Measurements from ENCODE around the gene ISLR.

ISLR gene

GRCh38 chr15:74192751-74193150 is 19.2 kb downstream of the ISLR start:
- DNase-seq, result no peak

- no peak for DNase-seq
These were observed 19.8 kb downstream of the ISLR start for GRCh38 chr15:74193299-74193718.

DNA sequence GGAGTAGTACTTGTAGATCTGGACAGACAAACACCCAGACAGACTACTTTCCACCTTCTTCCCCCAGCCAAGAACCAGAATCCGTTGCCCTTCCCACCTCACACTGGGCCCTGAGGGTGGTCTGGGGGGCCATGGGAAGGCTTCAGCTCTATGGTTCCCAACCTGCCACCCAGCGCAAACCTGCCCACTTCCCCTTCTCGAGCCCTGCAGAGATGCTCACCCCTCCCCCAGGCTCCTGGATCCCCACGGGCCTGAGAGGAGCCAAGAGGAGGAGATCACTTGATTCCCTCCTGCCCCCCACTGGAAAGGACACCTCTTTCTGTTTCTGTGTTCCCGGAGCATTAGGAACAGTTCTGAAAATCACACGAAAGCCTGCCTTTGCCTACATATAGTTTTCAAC is 20.4 kb downstream of the ISLR start:
- no peak for DNase-seq

- DNase-seq, result no peak
These were observed 21.4 kb downstream of the ISLR start for GRCh38 chr15:74194572-74195559.

- DNase-seq, result peak in 3 of 58 donors; percentile 6 to 18 (median 12)
These were observed 22.7 kb downstream of the ISLR start for GRCh38 chr15:74196175-74196574.

- no peak for DNase-seq
These were observed 23.9 kb downstream of the ISLR start for GRCh38 chr15:74197176-74197965.

DNA sequence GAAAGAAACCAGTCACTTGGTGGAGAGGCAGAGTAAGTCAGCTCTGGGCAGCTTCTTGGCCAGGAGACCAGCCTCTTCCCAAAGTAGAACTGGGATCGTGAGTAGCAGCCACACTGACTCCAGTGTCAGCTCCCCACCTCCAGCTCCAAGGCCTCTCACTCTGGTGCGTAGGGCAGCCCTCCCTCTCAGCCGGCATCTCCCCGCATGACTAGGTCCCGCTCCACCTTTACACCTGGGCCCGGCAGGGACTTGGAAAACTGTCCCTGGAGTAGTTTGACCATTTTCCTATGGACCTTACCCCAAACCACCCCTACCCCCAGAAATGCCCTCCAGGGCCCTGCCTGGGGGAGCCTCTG is 25.8 kb downstream of the ISLR start:
- no peak for DNase-seq

DNA sequence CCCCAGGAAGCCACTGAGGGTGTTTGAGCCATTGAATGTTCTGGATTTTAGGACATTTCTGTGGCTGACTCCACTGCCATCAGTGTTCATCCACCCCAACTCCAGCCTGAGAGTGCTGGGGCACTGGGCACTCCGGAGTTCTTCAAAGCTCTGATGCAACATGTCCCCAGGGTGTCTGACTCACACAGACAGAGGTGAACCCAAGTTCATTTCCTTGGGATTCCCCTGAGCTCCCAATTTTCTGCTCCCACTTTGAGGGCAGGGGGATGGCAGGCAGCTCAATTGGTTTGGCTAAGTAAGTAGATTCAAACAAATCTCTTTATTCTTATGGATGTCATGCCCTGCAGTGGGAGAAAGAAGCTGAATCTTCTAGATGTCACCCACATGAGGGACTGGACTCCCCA is 26.9 kb downstream of the ISLR start:
- no peak for DNase-seq

DNA sequence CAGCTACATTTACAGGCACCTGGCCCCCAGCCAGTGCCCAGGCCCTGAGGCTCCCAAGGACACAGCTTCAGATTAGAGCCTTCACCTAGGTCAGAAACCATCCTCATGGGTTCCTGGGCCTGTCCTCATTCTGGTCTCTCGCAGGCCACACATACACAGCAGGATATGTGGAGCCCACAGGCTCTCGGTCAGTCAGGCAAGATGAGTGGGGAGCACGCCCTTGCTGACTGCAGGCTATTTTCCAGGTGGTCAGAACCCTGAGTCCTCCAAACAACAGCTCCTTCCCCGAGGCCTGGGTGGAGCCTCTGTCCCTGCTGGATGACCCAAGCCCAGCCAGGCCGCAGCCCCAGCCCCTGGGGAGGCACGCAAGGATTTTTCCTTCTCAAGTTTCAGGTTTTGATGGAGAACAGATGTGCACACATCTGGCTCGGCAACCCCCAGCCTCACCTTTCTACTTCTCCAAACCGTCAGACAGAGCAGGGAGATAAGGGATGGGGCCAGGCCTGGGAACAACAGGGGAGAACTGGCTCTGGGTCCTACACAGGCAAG is 27.4 kb downstream of the ISLR start:
- DNase-seq, result no peak

DNA sequence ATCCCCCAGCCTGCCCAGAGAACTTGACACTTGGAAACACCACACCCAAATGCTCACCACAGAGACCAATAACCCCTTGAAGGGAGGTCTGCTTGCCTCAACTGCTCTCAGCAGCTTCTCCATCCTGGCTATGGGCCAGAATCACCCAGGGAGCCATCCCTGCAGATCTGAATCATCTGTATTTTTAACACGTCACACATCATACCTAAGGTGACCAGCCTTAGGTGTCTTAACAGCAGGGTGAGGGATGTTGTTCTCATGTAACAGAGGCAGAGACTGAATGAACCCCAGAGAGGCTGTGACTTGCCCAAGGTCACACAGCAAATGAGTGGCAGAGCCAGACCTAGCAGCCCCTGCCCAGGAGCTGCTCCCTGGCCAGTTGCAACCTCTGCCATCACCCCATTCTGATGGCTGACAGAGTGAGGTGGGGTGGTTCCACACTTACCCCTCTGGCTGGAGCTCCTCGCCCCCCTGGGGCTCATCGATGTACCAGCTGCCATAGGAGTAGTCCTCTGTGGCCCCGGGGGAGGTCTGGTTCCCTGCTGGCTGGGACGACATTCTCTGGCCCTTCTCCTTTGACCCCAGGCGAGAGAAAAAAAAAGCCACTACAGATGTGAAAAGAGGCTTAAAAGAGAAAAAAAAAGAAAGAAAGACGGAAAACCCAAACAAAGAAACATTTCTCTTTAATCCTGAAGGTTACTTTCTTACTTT is 28.4 kb downstream of the ISLR start:
- no peak for DNase-seq

- no peak for DNase-seq
These were observed 29.2 kb downstream of the ISLR start, which contains the start of gene STRA6 for GRCh38 chr15:74202452-74203401. STRA6 (minus strand) TSS chr15:74202787; CDS start chr15:74202267, 520 bp downstream.

DNA sequence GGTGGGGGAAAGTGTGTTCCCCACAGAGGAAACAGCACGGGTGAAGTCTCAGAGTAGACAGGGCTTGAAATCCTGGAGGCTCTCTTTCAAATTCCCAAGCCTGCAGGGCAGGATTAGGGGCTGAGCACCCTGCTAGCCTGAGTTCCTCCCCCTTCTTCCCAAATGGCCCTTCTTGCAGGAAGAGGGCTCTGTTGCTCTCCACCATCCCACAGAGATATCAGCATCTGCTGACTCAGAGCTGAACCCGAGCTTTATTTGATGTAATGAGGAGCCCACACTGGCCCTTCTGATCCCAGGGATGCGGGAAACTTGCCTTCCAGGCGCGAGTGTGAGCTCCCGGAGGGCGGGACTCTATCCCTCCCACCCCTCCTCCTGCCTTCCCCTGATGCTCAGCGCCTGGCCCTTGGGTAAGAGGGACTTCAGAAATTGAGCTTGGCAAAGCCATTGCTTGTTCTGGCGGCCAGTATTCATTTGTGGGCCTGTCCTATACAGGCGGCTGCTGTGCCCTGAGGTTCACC is 30.5 kb downstream of the ISLR start:
- peak in 2 of 58 donors; percentile 9 to 11 for DNase-seq

DNA sequence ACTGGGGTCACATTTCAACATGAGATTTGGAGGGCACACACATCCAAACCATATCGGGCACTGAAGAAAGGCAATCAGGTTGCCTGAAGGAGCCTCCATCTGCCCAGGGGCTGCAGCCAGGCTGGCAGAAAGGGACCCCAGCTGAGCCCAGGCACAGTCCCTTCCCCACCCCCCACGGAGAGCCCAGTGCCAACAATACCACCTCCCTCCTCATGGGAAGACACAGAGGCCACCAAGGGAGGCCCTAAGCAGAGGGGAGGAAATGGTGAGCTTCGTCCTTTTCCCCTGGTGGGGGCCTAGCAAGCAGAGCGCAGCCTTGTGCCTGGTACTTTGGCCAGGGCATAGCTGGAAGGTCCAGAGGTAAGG is 32.1 kb downstream of the ISLR start:
- DNase-seq, result no peak

- peak in 12 of 58 donors; percentile 6 to 30 (median 18) for DNase-seq
These were observed 33.3 kb downstream of the ISLR start for GRCh38 chr15:74206801-74207281.

- DNase-seq, result no peak
These were observed 34.3 kb downstream of the ISLR start for GRCh38 chr15:74207652-74208440.

DNA sequence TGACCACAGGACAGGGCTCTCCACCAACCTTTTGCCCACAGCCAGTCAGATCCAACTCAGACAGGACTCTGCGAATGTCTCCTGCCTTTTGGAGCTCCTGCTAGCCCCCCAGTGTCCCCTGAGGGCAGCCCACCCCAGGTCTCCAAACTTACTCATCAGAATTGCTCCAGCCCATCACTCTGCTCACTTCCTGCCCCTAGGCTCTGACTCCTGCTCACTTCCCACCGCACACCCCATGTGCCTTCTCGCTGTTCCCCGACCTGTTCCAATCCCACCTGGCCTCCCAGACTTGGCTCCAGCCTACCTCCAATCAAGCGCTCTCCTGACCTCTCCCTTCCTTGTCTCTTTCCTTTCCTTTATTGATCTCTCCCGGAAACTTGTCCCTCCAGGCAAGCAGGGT is 35.0 kb downstream of the ISLR start:
- no peak for DNase-seq

- no peak for DNase-seq
These were observed 35.5 kb downstream of the ISLR start for GRCh38 chr15:74208901-74209559.

DNA sequence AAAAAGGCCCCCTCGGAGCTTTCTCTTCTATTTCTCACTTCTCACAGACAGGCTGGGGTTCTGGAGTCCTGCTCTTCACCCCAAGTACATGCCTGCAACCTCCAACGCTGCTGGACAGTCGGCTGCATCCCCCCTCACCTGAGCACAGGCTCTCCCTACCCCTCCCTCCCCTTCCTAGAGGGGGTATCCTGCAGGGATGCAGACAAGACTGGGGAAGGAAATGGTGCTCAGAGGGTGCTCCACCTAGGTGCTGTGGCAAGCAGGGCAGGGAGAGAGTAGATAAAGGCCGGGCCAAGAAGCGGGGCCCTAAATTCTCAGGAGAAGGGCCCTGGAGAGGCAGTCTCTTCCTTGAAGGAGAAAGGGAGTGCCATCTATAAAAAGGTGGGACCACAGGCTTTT is 36.0 kb downstream of the ISLR start:
- DNase-seq, result no peak

Measured in anterior cingulate cortex (tissue), 58 donors.